SK-N-MC (cell line): ENCODE data around the gene ID3.

ENCODE experiments used
- DNase-seq: peaks from one replicate; pipeline ENCODE4 v3.0.0-alpha.2; 2011; ENCODE audit warnings: low read depth, low spot score
- H3K27ac ChIP-seq: fragments of 200-600 bp; sonication (generic); 2 replicates; pipeline ENCODE4 v1.5.1; 2016; ENCODE audit warnings: mixed run types
- H3K36me3 ChIP-seq: fragments of 200-600 bp; sonication (generic); 2 replicates; pipeline ENCODE4 v1.6.1; 2017; ENCODE audit warnings: antibody characterized with exemption, low read length, mixed read lengths; ENCODE audit not compliant: insufficient read depth
- H3K4me3 ChIP-seq: fragments of 200-600 bp; sonication (generic); 2 replicates; pipeline ENCODE4 v1.5.1; 2016
- H3K9ac ChIP-seq: fragments of 200-600 bp; sonication (generic); 2 replicates; pipeline ENCODE4 v1.8.0; 2017; ENCODE audit warnings: mixed run types, mixed read lengths; ENCODE audit not compliant: insufficient read length
- H3K9me3 ChIP-seq: fragments of 200-600 bp; sonication (generic); 2 replicates; pipeline ENCODE4 v1.6.1; 2017; ENCODE audit warnings: low read depth, mild to moderate bottlenecking, antibody characterized with exemption, low read length, moderate library complexity, mixed read lengths
- EZH2 ChIP-seq: fragments of 200-600 bp; sonication (generic); IDR thresholded peaks from one replicate; pipeline ENCODE4 v1.6.1; 2017; ENCODE audit warnings: antibody characterized with exemption
- FOXP2 ChIP-seq: optimal IDR thresholded peaks from 2 replicates; pipeline ENCODE3; 2011; ENCODE audit warnings: mild to moderate bottlenecking, moderate library complexity; ENCODE audit not compliant: insufficient read depth; ENCODE audit errors: extremely low read length, control extremely low read depth
- POLR2AphosphoS5 ChIP-seq: IDR thresholded peaks from 2 replicates; pipeline ENCODE4 v1.6.1; 2012; ENCODE audit warnings: mild to moderate bottlenecking, low read depth, low read length, borderline replicate concordance

Gene ID3

GRCh38 chr1:23597635-23598388, 38.5 kb upstream of the ID3 start:
- Histone ChIP-seq H3K27ac (peak overlapping the region; percentile 92), H3K9ac (no peak overlapping the region), H3K36me3 (no peaks in the 10 kb centered on the region), H3K9me3 (no peaks in the 10 kb centered on the region), H3K4me3 (peak overlapping the region; percentile 60)
- DNase-seq = peak; percentile 77
- no peak for TF ChIP-seq EZH2
- peak; percentile 53; the same call in 1 of the 2 replicates for TF ChIP-seq POLR2AphosphoS5

DNA sequence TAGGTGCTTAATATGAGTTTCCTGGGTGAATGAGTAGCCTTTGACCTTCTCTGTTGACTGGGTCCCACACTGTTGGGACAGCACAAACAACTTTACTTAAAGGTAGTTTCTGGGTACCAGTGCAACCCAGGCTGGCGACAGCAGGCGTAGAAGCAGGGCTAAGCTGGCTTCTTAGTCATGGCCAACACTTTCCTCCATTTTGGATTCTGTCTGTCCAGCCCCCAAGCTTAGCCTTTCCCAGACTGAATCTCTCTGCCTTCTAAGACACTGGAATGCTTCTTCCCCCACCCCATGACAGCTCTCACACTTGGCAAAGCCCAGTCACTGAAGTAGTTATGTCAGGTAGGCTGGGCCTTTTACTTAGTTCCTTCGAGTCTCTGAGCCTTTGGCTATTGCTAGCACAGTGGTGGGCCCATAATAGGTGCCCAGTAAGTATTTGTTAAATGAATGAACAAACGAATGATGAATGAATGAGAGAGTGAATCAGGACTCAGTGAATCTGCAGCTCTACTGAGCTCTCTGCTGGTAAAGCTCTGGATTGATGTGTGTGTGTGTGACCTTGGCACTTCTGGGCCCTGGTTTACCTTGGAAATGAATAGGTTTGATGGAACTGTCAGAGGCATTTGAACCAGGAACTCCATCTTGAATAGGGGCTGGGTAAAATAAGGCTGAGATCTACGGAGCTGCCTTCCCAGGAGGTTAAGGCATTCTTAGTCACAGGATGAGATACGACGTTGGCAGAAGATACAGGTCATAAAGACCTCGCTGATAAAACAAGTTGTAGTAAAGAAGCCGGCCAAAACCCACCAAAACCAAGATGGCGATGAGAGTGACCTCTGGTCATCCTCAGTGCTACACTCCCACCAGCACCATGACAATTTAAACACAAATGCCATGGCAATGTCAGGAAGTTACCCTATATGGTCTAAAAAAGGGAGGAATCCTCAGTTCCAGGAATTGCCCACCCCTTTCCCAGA, 37.4 kb upstream of the ID3 start:
- DNase-seq = no peak
- H3K27ac ChIP-seq = peak overlapping the region; percentile 92; the same call in 1 of the 2 replicates
- no peaks in the 10 kb centered on the region for H3K36me3 ChIP-seq

GRCh38 chr1:23594927-23595353, 35.6 kb upstream of the ID3 start:
- Histone ChIP-seq H3K9ac (no peak overlapping the region), H3K9me3 (no peaks in the 10 kb centered on the region), H3K4me3 (no peak overlapping the region), H3K36me3 (no peaks in the 10 kb centered on the region), H3K27ac (no peak overlapping the region)
- TF ChIP-seq POLR2AphosphoS5 (no peak), FOXP2 (no peak), EZH2 (no peak)
- DNase-seq = no peak

More for the DNA sequence above, 37.4 kb upstream of the ID3 start:
- no peaks in the 10 kb centered on the region for H3K9me3 ChIP-seq
- no peak overlapping the region for H3K9ac ChIP-seq
- TF ChIP-seq FOXP2 (no peak), POLR2AphosphoS5 (no peak), EZH2 (no peak)
- no peak overlapping the region for H3K4me3 ChIP-seq

- Histone ChIP-seq H3K27ac (no peak overlapping the region), H3K9me3 (no peaks in the 10 kb centered on the region), H3K36me3 (no peaks in the 10 kb centered on the region), H3K9ac (no peak overlapping the region), H3K4me3 (no peak overlapping the region)
- no peak for DNase-seq
- TF ChIP-seq EZH2 (no peak), POLR2AphosphoS5 (no peak), FOXP2 (no peak)
Measured at GRCh38 chr1:23594149-23594907, 35.0 kb upstream of the ID3 start.

DNA sequence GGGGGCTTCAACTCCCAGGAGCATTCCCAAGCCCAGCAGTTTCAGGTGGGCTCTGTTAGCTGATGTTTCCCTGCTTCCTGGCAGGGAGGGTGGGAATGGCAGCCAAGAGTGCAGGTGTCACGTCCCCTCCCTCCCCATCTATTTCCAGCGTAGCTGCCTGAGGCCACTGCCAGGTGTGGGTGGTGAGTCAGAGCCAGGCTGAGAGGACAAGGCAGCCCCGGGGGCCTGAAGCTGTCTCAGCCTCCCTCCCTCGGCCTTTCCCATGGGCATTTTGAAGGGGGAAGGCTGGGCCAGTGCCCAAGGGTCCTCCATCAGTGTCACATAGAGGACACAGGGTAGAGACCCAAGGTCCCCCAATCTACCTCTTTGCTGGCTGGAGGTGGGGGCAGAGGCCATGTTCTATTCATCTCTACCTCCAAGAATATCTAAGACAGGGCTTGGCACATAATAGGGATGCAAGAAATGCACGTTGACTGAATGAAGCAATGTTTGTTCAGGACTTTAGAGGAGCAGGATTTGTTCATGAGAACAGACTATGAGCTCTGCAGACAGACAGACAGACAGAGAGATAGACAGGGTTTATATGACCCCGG, 34.4 kb upstream of the ID3 start:
- no peak overlapping the region for H3K9ac ChIP-seq
- H3K9me3 ChIP-seq = no peaks in the 10 kb centered on the region
- DNase-seq = no peak
- no peak overlapping the region for H3K4me3 ChIP-seq
- H3K27ac ChIP-seq = no peak overlapping the region
- TF ChIP-seq FOXP2 (no peak), POLR2AphosphoS5 (no peak), EZH2 (no peak)
- H3K36me3 ChIP-seq = no peaks in the 10 kb centered on the region

DNA sequence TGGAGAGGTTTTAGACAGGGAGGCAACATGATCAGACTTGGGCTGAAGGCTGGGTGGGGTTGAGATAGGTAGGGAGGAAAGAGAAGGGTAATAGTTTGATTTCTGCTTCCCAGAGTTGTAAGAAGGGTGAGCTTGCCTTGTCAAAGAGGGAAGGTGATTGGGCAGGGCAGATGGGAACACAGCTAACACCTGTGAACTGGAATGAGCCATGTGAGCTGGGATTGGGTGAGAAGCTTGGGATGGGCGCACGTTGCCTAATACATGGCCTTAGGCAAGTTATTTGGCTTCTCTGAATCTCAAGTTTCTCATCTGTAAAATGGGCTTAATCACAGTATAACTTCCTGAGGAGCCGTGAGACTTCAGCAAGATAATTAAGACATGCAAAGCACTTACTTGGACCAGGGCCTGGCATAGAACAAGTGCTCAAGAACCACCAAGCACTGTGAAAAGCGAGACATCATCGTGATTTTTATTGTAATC, 33.8 kb upstream of the ID3 start:
- H3K4me3 ChIP-seq = no peak overlapping the region
- no peak overlapping the region for H3K9ac ChIP-seq
- no peaks in the 10 kb centered on the region for H3K36me3 ChIP-seq
- TF ChIP-seq EZH2 = no peak
- no peak for TF ChIP-seq FOXP2
- DNase-seq = no peak
- no peak overlapping the region for H3K27ac ChIP-seq
- H3K9me3 ChIP-seq = no peaks in the 10 kb centered on the region

DNA sequence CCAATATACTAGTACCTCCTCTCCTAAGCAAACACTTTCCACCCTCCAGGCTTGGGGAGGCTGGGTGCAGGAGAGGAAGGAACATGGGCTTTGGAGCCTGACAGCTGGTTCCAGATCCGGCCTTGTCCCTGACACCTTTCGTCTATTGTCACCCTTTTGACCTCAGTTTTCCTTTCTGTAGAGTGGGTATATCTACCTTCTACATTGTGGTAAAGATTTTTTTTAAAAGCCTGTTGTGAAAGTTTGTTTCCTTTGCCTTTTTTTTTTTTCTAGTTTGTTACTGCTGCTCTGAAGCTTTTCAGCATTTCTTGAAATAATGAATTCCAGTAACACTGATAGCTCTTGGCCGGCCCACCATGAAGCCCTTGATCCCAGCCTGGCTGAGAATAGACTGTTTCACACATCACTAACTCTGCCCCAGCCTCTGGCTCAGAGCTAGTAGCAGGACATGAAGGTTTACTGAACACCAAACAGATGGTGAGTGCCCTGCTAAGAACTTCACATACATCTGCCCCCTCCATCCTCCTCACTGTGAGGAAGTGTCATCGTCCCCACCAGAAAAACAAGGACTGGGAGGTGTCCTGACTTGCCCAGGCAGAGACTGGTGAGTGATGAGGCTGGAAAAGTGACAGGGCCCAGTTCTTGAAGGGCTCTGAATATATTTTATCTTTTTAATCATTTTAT, 33.0 kb upstream of the ID3 start:
- DNase-seq = no peak
- Histone ChIP-seq H3K9me3 (no peaks in the 10 kb centered on the region), H3K36me3 (no peaks in the 10 kb centered on the region), H3K9ac (no peak overlapping the region), H3K4me3 (no peak overlapping the region), H3K27ac (no peak overlapping the region)
- TF ChIP-seq POLR2AphosphoS5 (no peak), FOXP2 (no peak), EZH2 (no peak)
